Panc1 (cell line): Measurements from ENCODE around the gene OSBPL10. TPM values are rescaled to one million over a fixed set of nuclear protein-coding genes. Genes with fewer than 3 reads are reported as not detected.

Experiments
- ATAC-seq: fragments of 200-7000 bp; cut with Tn5 transposase; 2 replicates; pipeline ENCODE4 v1.9.1; 2020; ENCODE audit warnings: mild to moderate bottlenecking, moderate library complexity
- BruUV-seq: library from RNA; stranded (reverse); fragments of 400-500 nt; replicated peaks from 2 replicates; lab custom pipeline; 2021; lab: Mats Ljungman, UMichigan
- CTCF ChIA-PET: fragments of 300-600 bp; sonication (Branson Sonifier 250); formaldehyde crosslinking; loops from one replicate; lab custom pipeline; 2022; ENCODE audit warnings: antibody characterized with exemption; lab: Charles Lee
- POLR2A ChIA-PET: fragments of 300-600 bp; sonication (Branson Sonifier 250); formaldehyde crosslinking; loops from one replicate; lab custom pipeline; 2022; ENCODE audit warnings: antibody characterized with exemption; lab: Charles Lee
- DNase-seq: peaks from one replicate; pipeline ENCODE4 v3.0.0-alpha.2; 2010; ENCODE audit warnings: low read depth, low spot score
- H3K27ac ChIP-seq: 2 replicates; pipeline ENCODE4 v1.5.1; 2011; ENCODE audit warnings: mild to moderate bottlenecking, low read length, inconsistent platforms
- H3K27me3 ChIP-seq: fragments of 200-500 bp; sonication (Bioruptor generic); 2 replicates; pipeline ENCODE4 v1.6.0; 2014; ENCODE audit warnings: low read length, inconsistent platforms; ENCODE audit not compliant: control insufficient read depth, insufficient read depth
- H3K36me3 ChIP-seq: fragments of 200-500 bp; sonication (Bioruptor generic); 2 replicates; pipeline ENCODE4 v1.5.1; 2014; ENCODE audit warnings: inconsistent platforms, mild to moderate bottlenecking, low read length, moderate library complexity; ENCODE audit not compliant: control insufficient read depth, insufficient read depth
- H3K4me1 ChIP-seq: 2 replicates; pipeline ENCODE4 v1.5.1; 2011; ENCODE audit warnings: inconsistent platforms, mild to moderate bottlenecking, low read length, moderate library complexity; ENCODE audit not compliant: control insufficient read depth, insufficient read depth
- H3K4me3 ChIP-seq, 2 experiments: 2 replicates each; pipeline ENCODE4 v1.5.1; 2011 to 2012; ENCODE audit warnings: low read depth in 2 of 2, low read length in 2 of 2, mild to moderate bottlenecking in 2 of 2, inconsistent platforms in 1 of 2, moderate library complexity in 1 of 2
- H3K9me3 ChIP-seq: fragments of 200-500 bp; sonication (Bioruptor generic); 2 replicates; pipeline ENCODE4 v1.5.1; 2014; ENCODE audit warnings: low read depth, mild to moderate bottlenecking, inconsistent platforms, low read length, moderate library complexity; ENCODE audit not compliant: control insufficient read depth, insufficient read depth
- CTCF ChIP-seq: fragments of 450-650 bp; IDR thresholded peaks from 2 replicates; pipeline ENCODE4 v1.5.1; 2017; ENCODE audit warnings: mild to moderate bottlenecking
- POLR2AphosphoS5 ChIP-seq: IDR thresholded peaks from 2 replicates; pipeline ENCODE4 v1.6.1; 2012; ENCODE audit warnings: mild to moderate bottlenecking, low read depth, low read length, moderate library complexity
- SIN3A ChIP-seq: IDR thresholded peaks from 2 replicates; pipeline ENCODE4 v1.6.1; 2012; ENCODE audit warnings: low read depth, mild to moderate bottlenecking, low read length, moderate library complexity, borderline replicate concordance; ENCODE audit not compliant: insufficient read depth
- TCF7L2 ChIP-seq: IDR thresholded peaks from 2 replicates; pipeline ENCODE4 v1.6.1; 2011; ENCODE audit warnings: mild to moderate bottlenecking, low read depth, low read length, inconsistent platforms
- in situ Hi-C: cut with HindIII; loops from 2 replicates; pipeline ENCODE4 v1.10.0; 2016; ENCODE audit warnings: low sequenced_read_pairs, low pct_unique_long_range_greater_than_20kb
- intact Hi-C: fragments of 100-400 bp; cut with micrococcal nuclease; formaldehyde crosslinking; loops from one replicate; pipeline ENCODE4 v1.10.0; 2022; ENCODE audit not compliant: unreplicated experiment
- total RNA-seq: library from RNA; stranded (reverse); gene quantifications from one replicate; pipeline ENCODE4 v1.2.1, GENCODE V29; 2021; ENCODE audit not compliant: unreplicated experiment
- TF ChIP-seq, protein P1 (sequence below), 2 experiments: IDR thresholded peaks; 2 replicates each; pipeline ENCODE4 v1.6.1; 2011 to 2012; ENCODE audit warnings: low read depth in 2 of 2, control low read depth in 1 of 2, low read length in 1 of 2, mild to moderate bottlenecking in 1 of 2, moderate library complexity in 1 of 2; ENCODE audit not compliant: insufficient read depth in 1 of 2

The OSBPL10 gene
- total RNA-seq, 1 experiment from 2014 or later = 88.1 TPM

DNA sequence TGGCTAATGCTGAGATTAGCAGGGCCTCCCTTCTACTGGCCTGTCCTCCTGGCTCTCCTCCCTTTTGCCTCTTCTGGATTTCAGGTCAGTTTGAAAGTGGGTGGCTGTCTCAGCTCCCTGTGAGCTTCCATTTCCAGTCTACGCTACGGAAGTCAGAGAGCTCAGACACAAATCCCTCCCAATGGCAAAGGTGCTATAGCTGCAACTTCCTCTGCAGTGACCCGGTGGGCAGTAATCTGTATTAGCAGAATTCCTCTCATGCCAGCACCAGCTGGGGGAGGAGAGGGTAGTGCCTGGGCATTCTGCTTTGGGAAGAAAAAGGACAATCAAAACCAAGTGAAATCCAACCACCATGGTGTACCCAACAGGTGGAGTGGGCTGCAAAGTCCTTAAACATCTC lies 276.9 kb downstream of the OSBPL10 start:
- CTCF ChIA-PET = no interaction called here
- no TSS peak for BruUV-seq
- in situ Hi-C loops (no loop called here), intact Hi-C loops (no loop called here)
- Histone ChIP-seq H3K4me3 (no peak overlapping the region), H3K27ac (no peak overlapping the region), H3K9me3 (no peaks in the 10 kb centered on the region), H3K27me3 (no peaks in the 10 kb centered on the region), H3K36me3 (no peaks in the 10 kb centered on the region), H3K4me1 (no peaks in the 10 kb centered on the region)
- TF ChIP-seq, protein P1, sequence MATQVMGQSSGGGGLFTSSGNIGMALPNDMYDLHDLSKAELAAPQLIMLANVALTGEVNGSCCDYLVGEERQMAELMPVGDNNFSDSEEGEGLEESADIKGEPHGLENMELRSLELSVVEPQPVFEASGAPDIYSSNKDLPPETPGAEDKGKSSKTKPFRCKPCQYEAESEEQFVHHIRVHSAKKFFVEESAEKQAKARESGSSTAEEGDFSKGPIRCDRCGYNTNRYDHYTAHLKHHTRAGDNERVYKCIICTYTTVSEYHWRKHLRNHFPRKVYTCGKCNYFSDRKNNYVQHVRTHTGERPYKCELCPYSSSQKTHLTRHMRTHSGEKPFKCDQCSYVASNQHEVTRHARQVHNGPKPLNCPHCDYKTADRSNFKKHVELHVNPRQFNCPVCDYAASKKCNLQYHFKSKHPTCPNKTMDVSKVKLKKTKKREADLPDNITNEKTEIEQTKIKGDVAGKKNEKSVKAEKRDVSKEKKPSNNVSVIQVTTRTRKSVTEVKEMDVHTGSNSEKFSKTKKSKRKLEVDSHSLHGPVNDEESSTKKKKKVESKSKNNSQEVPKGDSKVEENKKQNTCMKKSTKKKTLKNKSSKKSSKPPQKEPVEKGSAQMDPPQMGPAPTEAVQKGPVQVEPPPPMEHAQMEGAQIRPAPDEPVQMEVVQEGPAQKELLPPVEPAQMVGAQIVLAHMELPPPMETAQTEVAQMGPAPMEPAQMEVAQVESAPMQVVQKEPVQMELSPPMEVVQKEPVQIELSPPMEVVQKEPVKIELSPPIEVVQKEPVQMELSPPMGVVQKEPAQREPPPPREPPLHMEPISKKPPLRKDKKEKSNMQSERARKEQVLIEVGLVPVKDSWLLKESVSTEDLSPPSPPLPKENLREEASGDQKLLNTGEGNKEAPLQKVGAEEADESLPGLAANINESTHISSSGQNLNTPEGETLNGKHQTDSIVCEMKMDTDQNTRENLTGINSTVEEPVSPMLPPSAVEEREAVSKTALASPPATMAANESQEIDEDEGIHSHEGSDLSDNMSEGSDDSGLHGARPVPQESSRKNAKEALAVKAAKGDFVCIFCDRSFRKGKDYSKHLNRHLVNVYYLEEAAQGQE (IDR thresholded peaks at IDR 0.05; ENCODE audit: insufficient read depth in 1 of 2, low read depth in 2 of 2, low read length in 1 of 2) = no peak
- TF ChIP-seq SIN3A (no peak), CTCF (no peak), TCF7L2 (no peak), POLR2AphosphoS5 (no peak)
- POLR2A ChIA-PET = no interaction called here
- DNase-seq (no peak), ATAC-seq (no peak)

DNA sequence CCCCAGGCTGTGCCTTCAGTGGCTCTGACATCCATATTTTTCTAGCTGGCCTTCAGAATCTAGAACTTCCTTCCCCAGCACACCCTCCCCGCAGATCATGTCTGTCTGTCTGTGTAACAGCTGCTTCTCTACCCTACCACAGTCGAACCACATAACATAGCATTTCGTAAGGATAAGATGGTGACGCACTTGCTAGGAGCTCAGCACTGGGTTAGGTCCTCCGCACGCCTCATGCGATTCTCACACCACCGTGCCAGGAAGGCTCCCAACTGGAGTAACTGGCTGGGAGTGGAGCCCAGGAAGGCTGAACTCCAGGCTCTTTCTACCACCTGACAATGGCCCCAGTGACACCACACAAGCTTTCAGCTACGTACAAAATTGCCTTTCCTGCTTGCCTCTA lies 279.8 kb downstream of the OSBPL10 start:
- ATAC-seq = no peak
- ChIA-PET CTCF (no interaction called here), POLR2A (no interaction called here)
- no peaks in the 10 kb centered on the region for H3K9me3 ChIP-seq
- no peak overlapping the region for H3K27ac ChIP-seq
- no TSS peak for BruUV-seq
- no peaks in the 10 kb centered on the region for H3K4me1 ChIP-seq
- H3K36me3 ChIP-seq = no peaks in the 10 kb centered on the region
- in situ Hi-C loops (no loop called here), intact Hi-C loops (no loop called here)
- TF ChIP-seq SIN3A (no peak), CTCF (no peak), TCF7L2 (no peak), POLR2AphosphoS5 (no peak)
- TF ChIP-seq, protein P1 (IDR thresholded peaks at IDR 0.05; ENCODE audit: insufficient read depth in 1 of 2, low read depth in 2 of 2, low read length in 1 of 2) = no peak
- no peak for DNase-seq
- no peaks in the 10 kb centered on the region for H3K27me3 ChIP-seq
- no peak overlapping the region for H3K4me3 ChIP-seq
